Measurements from ENCODE around the gene MAN1C1.
A peak's percentile ranks its signal among the peaks of the same experiment; 100 is the strongest.

The MAN1C1 gene

DNA sequence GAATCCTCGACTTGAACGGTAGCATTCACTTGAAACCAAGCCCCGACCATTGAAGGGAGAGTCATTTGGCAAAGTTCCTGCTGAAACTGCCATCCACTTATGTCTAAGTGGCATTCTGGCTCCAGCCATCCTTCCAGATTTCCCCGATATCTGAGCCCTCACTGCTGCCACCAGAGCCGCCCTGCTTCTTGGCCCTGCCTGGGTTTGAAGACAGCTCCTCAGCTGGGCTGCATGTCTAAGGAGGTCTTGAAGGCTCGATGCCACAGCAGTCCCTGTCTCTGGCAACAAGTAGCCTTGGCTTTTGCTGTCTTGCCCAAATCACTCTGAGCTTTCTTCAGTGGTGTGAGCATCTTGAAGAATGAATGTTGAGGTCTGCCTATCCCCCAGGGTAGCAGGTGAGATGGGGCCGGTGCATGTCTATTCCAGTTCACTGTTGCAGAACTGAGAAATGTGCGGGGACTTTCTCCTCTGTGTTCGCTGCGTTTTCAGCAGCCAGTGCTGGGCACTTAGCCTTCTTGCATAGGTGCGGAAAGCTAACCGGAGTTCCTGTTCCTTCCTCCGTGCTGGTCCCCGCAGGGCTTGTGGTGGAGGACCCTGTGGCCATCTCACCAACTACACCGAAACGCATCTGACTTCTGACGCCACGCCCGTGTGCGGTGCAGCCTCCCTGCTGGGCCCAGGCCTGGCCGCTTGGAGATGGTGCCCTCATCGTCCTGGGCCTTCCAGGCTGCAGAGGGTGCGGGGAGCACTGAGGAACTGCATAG, 29.2 kb downstream of the MAN1C1 start:
- TF ChIP-seq, protein P1, sequence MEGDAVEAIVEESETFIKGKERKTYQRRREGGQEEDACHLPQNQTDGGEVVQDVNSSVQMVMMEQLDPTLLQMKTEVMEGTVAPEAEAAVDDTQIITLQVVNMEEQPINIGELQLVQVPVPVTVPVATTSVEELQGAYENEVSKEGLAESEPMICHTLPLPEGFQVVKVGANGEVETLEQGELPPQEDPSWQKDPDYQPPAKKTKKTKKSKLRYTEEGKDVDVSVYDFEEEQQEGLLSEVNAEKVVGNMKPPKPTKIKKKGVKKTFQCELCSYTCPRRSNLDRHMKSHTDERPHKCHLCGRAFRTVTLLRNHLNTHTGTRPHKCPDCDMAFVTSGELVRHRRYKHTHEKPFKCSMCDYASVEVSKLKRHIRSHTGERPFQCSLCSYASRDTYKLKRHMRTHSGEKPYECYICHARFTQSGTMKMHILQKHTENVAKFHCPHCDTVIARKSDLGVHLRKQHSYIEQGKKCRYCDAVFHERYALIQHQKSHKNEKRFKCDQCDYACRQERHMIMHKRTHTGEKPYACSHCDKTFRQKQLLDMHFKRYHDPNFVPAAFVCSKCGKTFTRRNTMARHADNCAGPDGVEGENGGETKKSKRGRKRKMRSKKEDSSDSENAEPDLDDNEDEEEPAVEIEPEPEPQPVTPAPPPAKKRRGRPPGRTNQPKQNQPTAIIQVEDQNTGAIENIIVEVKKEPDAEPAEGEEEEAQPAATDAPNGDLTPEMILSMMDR (conservative IDR thresholded peaks at IDR 0.05; ENCODE audit: low read depth, low read length) = no peak
- H3K4me3 ChIP-seq (ENCODE audit: low read depth, low read length) = no peak overlapping the region
- DNase-seq (ENCODE audit: low read depth) = no peak

- no peak overlapping the region for H3K4me3 ChIP-seq (ENCODE audit: low read depth, low read length)
- no peak for DNase-seq (ENCODE audit: low read depth)
- TF ChIP-seq, protein P1 (conservative IDR thresholded peaks at IDR 0.05; ENCODE audit: low read depth, low read length) = no peak
These were observed 30.5 kb downstream of the MAN1C1 start for GRCh38 chr1:25647106-25647505.

- DNase-seq (ENCODE audit: low read depth) = no peak
- TF ChIP-seq, protein P1 (conservative IDR thresholded peaks at IDR 0.05; ENCODE audit: low read depth, low read length) = no peak
- no peak overlapping the region for H3K4me3 ChIP-seq (ENCODE audit: low read depth, low read length)
These were observed 31.3 kb downstream of the MAN1C1 start for GRCh38 chr1:25647863-25648262.

- TF ChIP-seq, protein P1 (conservative IDR thresholded peaks at IDR 0.05; ENCODE audit: low read depth, low read length) = no peak
These were observed 32.3 kb downstream of the MAN1C1 start for GRCh38 chr1:25648681-25649440.

DNA sequence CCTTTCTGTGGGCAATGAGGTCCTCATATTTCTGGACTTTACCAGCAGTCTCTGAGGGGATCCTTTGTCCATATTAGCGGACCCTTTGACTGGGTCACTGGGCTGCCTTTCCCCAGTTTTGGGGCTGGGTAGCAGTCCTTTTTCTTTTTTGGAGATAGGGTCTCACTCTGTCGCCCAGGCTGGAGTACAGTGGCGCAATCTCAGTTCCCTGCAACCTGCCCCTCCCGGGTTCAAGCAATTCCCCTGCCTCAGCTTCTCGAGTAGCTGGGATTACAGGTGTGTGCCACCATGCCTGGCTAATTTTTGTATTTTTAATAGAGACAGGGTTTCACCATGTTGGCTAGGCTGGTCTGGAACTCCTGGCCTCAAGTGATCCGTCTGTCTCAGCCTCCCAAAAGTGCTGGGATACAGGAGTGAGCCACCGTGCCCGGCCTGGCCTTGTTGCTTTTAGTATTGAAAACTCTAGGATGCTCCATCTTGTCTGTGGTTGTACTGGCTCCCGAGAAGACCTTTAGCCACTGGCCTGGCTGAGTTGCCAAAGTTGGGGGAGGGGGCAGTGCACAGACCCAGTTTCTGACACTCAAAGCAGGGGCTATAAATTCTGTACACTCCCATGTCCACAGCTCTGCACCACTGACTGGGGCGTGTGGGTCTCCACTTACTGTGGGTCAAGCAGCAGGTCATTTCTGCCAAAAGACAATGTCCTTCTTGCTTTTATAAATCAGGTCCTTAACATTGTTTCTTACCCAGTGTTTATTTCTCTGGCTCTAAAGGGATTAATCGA, 33.1 kb downstream of the MAN1C1 start:
- H3K4me3 ChIP-seq (ENCODE audit: low read depth, low read length) = no peak overlapping the region
- TF ChIP-seq, protein P1 (conservative IDR thresholded peaks at IDR 0.05; ENCODE audit: low read depth, low read length) = no peak
- DNase-seq (ENCODE audit: low read depth) = no peak

More at GRCh38 chr1:25648681-25649440, 32.3 kb downstream of the MAN1C1 start:
- DNase-seq (ENCODE audit: low read depth) = peak; percentile 12
- H3K4me3 ChIP-seq (ENCODE audit: low read depth, low read length) = no peak overlapping the region

DNA sequence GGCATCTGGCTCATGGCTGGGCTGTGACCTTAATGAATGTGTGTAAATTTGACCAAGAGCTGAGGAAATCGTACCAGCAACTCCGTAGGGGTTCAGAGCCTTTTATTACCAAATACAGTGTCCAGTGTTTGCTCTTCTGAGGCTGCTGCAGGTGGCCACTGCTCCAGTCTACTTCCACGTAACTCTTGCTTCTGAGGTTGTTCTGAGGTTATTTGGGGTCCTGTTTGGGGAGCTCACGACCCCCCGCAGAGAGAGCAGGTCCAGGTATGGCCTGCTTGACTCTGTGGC, 33.6 kb downstream of the MAN1C1 start:
- H3K4me3 ChIP-seq (ENCODE audit: low read depth, low read length) = no peak overlapping the region
- TF ChIP-seq, protein P1 (conservative IDR thresholded peaks at IDR 0.05; ENCODE audit: low read depth, low read length) = no peak
- no peak for DNase-seq (ENCODE audit: low read depth)

Measured in choroid plexus epithelial cell (primary cell).